HTERT RPE-1 (cell line): ENCODE measurements around the gene SMARCA5.
"Not testable (repeated sequence)": the region's sequence is repeated elsewhere in the genome, so short reads cannot be mapped to it uniquely, and the experiment has no call there.

ENCODE experiments used
- in situ Hi-C: fragments of 300-500 bp; cut with MboI; formaldehyde crosslinking; loops from 4 replicates; pipeline ENCODE4 v1.14.3; 2020; ENCODE audit warnings: low sequenced_read_pairs

The SMARCA5 gene

GRCh38 chr4:143513314-143514168, at the start of gene SMARCA5:
Gene SMARCA5 (plus strand): TSS chr4:143513702. CDS start chr4:143513925, 223 bp downstream.
- in situ Hi-C loops, result no loop called here

DNA sequence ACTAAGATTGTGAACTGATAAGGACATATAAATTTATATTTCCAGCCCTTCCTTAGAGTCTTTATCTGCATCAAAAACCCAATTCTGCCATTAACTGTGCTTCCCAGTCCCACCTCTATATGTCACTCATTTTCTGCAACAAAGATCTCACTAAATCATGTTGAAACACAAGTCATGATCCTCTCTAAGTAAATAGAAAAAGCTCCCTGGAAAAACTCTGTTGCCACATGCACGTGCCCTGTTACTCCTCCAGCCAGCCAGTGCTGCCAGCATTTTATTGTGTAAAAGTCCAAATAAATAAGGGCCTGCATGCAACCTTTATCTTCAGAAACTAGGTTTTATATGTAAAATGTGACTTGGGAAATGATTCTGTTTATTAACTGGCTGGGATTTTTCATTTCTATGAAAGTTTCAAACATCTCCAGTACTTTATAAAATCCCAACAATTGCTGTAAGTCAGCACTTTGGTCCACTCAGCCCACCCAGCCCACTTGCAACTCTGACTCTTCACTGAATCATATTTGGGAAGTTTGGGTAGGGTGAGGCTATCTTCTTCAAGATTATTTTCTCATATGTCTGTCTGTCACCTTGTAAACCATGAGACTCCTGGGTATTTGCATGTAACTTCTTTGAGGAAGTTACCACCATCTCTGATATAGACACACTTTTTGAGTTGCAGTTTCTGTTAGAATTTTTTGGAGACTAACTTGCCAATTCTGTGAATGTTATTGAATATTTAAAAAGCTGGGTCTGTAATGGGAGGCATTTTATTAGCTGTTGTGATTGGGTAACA, 40.0 kb upstream of the SMARCA5 start:
- in situ Hi-C loops, result no loop called here

DNA sequence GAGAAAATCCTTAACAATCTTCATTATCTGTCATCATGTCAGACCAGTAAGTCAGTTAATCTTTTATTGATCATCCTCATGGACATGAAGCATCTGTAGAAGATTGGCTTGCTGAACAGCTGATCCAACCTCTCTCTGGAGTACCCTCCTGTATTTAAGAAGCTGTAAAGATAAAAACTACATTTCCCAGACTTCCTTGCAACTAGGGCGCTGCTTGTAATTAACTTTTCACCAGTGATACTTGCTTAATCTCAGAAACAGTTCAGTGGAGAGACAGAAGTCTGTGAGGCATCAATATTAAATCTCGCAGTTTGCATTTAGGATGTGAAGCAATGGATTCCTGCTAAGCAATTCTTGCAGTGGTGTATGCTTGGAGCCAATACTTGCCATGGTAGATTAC, 36.0 kb upstream of the SMARCA5 start:
- in situ Hi-C loops, result no loop called here

GRCh38 chr4:143481361-143481760, 32.1 kb upstream of the SMARCA5 start:
- in situ Hi-C loops, result no loop called here

DNA sequence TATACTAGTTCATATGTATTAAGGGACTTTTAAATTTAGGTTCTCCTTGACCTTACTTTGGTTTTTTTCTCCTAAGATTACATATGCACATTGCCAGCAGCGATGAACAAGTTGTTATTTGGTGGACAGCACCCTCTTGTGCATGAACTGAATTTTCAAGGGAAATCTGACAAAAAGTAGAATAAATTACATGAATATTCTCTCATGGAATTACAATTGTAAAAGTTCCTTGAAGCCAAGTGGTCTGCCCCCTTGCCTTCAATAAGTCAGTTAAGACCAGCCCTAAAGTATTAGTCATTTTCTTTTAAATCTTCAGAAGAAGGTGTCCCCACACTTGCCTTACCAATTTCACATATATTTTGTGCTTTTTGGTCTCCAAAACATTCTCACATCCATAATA, 30.7 kb upstream of the SMARCA5 start:
- in situ Hi-C loops, result no loop called here

DNA sequence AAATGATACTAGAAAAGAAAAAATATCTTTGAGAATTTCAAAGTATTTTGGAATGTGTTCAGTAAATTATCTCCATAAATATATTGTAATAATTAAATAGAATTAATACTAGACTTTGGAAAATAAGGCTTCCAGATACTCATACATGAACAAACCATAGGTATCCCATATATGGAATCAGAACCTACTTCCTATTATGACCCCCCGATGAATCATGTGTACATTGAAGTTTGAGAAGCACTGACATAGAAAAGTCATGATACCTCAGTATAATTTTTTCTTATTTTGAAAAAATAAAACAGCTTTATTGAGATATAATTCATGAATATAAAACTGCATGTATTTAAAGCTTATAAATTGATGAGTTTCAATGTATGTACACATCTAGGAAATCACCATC, 27.2 kb upstream of the SMARCA5 start:
- in situ Hi-C loops, result no loop called here

DNA sequence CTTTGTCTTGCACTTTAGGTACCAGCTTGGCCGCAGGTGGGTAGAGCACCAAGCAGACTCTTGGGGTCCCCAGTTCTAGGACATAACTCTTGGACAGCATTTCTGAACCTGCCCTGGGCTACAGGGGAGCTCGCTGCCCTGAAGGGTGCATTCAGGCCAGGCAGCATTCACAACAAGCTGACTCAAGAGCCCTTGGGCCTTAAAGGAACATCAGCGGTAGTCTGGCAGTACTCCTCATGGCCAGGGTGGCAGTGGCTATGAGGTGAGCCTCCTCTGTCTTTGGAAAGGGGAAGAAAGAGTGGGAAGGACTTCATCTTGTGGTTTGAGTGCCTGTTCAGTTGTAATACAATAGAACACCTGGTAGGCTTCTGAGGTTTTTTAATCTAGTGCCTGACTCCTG, 24.8 kb upstream of the SMARCA5 start:
- in situ Hi-C loops, result no loop called here

DNA sequence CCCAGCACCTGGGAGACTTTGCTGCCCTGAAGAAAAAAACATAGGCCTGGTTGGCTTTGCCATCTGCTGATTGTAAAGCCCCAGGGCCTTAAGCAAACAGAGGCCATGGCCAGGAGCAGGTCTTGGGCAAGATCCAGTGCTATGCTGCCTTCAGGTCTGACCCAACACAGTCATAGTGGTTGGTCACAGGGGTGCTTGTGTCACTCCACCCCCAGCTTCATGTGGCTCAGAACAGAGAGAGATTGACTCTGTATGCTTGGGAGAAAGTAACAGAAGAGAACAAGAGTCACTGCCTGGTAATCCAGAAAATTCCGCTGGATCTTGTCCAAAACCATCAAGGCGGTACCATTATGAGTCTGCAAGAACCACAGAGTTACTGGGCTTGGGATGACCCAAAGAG, 24.4 kb upstream of the SMARCA5 start:
- in situ Hi-C loops, result no loop called here

DNA sequence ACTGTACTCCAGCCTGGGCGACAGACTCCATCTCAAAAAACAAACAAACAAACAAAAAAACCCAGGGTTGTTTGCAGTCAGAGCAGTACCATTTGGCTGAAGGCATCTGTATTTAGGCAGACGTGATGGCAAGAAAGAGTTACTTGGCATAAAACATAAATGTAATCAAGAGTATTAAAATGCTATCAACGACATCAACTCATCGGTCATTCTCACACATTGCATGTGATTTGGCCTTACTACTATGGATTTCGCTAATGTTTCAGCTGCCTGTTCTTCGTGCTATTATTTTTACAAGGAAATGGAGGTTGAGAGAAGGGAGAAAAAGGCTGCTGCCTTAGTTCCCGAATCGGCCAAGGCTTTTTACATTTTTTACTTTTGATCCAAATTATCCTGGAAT, 15.5 kb upstream of the SMARCA5 start:
- in situ Hi-C loops, result no loop called here

GRCh38 chr4:143502231-143502630, 11.3 kb upstream of the SMARCA5 start:
- in situ Hi-C loops, result no loop called here

DNA sequence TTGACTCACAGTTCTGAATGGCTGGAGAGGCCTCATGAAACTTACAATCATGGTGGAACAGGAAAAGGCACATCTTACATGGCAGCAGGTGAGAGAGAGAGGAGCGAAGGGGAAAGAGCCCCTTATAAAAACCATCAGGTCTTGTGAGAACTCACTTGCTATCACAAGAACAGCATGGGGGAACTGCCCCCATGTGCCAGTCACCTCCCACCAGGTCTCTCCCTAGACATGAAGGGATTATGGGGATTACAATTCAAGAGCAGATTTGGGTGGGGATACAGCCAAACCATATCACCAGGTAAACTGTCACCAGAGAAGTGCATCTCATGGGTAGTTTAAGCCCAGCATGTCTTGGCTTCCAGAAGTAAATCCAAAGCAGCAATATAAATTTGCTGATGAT, 7.5 kb upstream of the SMARCA5 start:
- in situ Hi-C loops, result no loop called here

- in situ Hi-C loops, result no loop called here
Measured at GRCh38 chr4:143511906-143512305, 1.6 kb upstream of the SMARCA5 start.

DNA sequence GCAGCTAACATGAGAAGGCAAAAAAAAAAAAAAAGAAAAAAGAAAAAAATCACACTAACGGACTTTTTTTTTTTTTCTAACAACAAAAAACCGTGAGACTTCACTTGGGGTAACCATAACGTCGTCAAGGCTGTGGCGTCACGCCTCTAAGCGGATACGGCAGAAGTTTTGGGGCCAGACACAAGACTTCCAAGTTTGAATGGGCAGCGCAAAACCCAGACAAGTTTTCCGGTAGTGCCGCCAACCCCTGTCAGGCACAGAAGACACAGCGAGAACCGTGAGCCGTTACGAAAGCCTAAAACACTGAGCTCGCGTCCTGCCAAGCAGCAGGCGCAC, 556 bp upstream of the SMARCA5 start:
- in situ Hi-C loops, result no loop called here

- in situ Hi-C loops, result no loop called here
Measured at GRCh38 chr4:143514169-143514495, 630 bp downstream of the SMARCA5 start.

DNA sequence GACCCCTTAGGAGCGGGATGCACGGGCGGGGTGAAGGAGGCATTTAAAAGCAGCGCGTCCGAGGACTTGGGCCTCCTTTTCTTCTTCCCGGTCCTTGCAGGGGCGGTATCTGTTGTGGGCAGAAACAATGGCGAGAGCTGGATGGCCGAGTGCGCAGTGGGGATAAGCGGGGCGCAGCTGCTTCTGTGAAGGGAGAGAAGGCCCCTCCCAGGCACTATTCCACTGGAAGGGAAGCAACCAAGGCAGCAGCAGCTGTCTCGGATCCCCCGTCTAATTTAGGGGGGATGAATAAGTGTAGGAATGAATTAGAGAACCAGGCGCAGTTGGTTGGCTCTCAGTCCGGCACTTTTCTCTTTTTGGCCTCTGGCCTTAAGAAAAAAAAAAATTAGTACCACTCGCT, 995 bp downstream of the SMARCA5 start:
- in situ Hi-C loops, result no loop called here

DNA sequence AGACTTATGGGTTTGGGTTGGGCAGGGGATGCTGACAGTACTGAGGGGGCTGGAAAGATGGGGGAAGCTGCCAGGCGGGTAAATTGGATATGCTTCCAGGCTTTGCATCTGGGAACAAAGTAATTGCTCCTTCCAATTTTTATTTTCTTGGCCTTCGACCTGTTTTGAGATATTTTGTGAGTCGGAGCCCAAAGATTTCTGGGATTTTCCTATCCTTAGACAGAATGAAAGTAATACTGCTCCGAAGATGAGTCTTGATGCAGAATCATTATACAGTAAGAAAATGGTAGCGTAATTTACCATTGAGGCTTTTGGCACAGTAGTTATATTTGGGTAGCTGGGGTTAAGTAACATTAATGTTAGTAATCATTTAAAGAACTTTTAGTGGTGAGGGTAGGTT, 1.4 kb downstream of the SMARCA5 start:
- in situ Hi-C loops, result no loop called here

DNA sequence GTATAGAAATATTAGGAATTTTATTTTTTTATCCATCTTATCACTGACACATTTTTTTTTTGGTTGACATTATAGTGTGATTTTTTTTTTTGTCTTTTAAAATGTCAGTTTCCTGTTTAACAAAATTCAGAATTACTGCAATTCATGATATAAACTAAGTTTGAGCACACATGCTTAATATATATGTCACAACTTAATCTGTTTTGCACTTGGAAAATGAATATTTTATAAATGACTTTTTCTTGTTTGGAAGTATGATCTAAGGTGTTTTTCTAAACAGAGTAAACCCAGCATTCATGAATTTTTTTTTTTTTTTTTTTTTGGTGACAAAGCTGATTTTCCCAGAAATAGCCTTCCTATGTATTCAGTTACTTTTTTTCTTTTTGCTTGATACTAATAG, 2.4 kb downstream of the SMARCA5 start:
- in situ Hi-C loops, result no loop called here

DNA sequence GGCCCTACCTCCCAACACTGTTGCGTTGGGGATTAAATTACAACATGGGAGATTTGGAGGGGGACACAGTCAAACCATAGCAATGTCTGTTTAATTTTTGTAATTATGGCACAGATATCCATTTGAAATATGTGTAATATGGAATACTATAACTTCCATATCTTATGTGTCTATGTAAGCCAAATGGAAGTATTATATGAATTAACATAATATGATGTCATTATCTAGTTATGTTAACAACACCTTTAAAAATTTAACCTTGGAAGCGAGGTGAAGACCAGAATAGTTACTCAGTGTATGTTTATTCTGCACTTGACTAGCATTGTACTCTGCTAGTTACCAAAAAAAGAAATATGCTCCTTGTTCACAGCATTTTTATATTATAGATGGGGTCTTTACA, 4.3 kb downstream of the SMARCA5 start:
- in situ Hi-C loops, result no loop called here

DNA sequence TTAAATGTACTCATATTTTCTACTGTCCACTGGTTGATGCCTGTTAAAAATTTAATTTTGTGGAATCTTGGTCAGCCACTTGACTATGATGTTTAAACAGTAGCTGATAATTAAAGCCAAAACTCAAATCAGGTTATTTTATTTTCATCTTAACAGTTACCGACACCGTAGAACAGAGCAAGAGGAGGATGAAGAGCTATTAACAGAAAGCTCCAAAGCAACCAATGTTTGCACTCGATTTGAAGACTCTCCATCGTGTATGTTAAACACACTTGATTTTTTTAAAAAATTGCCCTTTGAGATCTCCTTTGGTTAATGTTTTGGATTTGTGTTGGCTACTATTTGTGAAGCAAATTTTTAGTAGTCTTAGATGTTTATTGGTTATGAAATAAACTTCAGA, 10.7 kb downstream of the SMARCA5 start:
- in situ Hi-C loops, result no loop called here

GRCh38 chr4:143528046-143528445, 14.5 kb downstream of the SMARCA5 start:
- in situ Hi-C loops, result not testable (repeated sequence)

DNA sequence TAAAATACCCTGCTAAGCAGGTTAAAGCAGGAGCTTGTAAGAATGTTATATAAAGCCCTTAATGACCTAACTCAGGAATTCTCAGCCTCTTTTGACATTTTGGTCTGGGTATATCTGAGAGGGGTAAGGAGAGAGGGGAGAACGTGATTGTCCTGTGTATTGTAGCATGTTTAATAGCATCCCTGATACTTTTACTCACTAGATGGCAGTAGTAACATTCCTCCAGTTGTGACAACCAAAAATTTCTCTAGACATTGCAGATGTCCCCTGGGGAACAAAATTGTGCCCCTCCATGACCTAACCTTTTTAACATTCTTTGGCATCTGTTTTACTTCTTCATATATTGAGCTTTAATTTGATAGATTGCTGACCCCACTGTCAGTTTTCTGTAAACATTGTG, 17.9 kb downstream of the SMARCA5 start:
- in situ Hi-C loops, result no loop called here

- in situ Hi-C loops, result no loop called here
Measured at GRCh38 chr4:143531788-143532491, 18.4 kb downstream of the SMARCA5 start.
